ENCODE data around the gene KCNC1.

Gene KCNC1

DNA sequence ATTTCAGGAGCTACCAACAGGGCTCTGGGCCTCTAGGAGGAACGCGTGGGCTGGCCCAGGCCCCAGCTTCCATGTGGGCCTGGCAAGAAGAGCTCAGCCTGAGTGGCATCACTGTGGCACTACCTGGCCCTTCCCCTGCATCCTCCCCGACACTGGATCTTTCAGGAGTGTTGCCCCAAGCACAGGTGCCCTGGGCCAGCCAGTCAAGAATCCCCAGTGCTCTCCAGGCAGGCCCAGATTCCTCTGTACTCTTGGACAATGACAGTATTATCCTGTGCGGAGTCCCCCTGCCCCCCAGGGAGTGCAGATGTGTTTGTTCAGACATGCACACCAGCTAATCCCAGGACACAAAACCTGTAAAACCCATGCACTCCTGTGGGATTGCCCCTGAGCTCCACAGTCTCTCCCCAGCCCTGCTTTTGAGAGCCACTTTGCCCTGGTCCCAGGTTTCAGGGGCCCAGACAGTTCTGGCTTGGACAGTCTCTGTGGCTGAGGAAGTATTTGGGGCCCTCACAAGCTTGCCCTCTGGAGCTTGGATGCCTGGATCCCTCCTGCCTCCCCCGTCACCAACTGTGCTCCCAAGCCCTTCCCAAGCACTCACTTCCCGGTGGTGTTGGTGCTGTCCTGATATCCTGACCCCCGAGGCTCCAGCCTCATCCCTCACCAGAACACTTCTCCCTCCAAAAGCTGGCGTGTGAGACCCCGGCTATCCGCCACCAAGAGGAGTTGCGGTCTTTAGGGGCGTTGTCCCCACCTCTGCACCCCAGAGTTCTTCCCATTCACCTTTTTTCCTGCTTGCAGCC, 39.9 kb downstream of the KCNC1 start:
- no peak for DNase-seq (ENCODE audit: low spot score)

DNA sequence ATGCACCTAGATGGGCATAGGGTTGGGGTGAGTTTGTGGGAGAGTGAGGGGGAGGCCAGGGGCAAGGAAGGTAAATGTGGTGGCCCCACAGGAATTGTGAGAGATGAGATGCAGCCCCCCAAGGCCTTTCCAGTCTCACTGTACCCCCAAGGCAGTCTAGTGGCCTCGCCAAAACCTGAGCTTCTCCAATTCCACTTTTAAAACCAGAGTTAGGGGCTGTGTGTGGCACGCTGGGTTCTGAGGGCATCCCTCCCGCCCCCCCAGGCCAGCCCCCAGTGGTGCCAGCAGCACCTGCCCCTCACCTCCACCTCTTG, 40.4 kb downstream of the KCNC1 start:
- DNase-seq (ENCODE audit: low spot score): no peak

DNA sequence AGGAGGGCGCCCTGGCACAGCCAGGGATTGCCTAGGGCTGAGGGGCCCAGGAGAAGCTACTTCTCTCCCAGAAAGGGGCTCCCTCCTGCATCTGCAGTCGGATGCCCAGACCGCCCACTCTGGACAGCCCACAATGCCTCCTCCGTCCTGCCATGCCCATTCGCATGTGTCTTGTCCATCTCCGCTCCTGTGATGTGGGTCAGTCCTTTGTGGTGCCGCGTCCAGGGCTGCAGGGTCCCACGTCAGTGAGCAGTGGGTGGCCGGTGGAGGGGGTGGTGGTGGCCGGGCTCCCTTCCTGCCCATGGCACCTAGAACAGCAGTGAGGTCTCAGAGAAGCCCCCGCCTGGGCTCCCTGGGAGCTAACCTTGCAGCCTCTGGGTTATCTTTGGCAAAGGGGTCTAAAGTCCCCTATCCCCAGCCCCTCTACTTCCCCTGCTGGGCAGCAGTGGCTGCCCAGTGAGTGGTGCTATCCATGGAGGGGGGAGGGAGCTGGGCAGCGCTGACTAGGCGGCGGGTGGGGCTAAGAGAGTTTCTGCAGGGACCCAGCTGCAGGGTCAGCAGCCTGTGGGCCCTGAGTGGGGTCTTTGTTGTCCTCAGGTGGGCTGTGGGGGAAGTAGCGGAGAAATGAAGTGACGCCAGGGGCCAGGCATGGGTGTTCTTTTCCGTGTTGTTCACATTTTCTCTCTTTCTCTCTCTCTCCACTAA, 41.1 kb downstream of the KCNC1 start:
- DNase-seq (ENCODE audit: low spot score): no peak

DNA sequence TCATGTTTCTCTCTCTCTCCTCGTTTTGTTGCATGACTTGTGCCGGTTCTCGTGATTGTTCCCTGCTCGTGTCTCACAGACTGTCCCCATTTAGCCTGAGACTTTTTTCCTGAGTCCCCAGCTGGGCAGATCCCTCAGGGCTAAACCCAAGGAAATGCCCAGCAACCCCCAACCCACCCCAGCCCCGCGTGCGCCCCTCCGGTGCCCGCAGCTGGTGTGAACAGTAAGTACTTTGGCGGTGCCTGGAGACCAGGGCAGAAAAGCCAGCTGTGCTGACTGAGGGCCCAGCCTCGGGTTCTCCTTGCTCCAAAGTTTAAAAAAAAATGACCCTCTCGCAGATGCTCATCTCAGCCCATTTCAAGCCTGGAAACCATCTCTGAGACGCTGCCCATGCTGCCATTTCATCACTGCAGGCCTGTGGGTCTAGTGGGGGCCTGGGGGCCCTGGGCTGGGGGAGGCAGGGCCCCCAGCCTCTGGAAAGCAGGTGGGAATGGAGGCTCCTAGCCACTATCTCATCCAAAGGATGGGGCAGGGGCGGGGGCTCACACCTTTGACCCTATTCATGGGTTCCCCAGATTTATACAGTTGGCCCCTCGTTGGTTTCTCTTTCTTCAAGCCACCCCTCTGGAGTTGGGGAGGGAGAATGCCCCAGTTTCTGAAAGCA, 41.8 kb downstream of the KCNC1 start:
- DNase-seq (ENCODE audit: low spot score): no peak

DNA sequence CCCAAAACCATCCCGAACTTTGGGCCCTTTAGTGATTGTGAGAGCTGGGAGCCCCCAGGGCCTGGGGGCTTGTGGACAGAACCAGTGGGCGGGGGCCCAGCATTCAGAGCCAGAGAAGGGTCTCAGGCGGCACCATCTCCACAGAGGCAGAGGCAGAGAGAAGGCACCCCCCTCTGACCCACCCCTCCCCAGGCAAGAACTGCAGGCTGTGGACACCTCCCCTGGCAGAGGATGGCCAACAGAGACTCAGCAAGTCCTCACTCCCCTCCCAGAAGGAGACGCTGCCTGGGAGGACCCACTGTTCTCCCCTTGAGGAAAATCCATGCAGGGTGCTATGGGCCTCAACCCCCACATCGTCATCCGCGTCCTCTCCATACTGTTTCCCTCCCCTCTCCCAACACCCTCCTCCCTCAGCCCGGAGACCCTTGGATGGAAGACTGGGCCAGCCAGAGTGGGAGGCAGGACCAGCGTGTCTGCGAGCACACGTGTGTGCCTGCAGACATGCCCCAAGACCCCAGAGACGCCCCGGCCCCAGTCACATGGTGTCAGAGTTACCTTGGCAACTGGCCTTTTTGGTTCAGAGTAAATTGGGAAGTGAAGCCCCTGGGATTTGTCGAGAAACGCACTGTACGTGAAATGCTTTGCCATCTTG, 42.6 kb downstream of the KCNC1 start:
- DNase-seq (ENCODE audit: low spot score): no peak

DNA sequence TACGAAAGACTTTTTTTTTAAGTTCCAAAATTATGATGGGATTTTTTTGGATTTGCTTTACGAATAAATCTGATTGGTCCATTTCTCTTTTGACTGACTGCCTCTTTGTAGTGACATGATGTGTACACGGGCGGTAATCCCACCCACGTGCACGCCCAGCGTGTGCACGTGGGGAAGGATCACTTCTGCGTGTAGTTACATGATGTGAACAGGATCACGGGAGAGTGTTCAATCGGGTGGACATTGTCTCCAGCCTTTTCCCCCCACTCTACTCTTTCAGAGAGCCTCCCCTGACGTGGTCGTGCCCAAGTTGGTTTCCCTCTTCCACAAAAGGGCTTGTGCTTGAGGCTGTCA, 43.1 kb downstream of the KCNC1 start:
- DNase-seq (ENCODE audit: low spot score): no peak

DNA sequence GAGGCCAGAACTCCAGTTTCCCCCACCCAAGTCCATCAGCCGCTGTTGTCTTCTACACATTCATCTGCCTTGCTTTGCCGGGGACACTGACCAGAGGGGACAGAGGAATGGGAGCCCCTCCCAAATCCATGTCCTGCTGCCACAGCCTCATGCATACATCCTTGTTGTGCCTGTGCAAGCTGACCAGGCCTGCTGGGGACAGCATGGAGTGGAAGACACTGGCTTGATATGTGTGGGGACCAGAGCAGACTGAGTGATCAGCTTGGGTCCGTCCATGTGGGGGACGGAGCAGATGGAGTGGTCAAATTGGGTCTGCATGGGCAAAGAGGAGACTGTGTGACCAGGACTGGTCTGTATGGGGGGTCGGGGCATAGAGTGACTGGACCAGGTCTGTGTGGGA, 43.8 kb downstream of the KCNC1 start:
- DNase-seq (ENCODE audit: low spot score): no peak

DNA sequence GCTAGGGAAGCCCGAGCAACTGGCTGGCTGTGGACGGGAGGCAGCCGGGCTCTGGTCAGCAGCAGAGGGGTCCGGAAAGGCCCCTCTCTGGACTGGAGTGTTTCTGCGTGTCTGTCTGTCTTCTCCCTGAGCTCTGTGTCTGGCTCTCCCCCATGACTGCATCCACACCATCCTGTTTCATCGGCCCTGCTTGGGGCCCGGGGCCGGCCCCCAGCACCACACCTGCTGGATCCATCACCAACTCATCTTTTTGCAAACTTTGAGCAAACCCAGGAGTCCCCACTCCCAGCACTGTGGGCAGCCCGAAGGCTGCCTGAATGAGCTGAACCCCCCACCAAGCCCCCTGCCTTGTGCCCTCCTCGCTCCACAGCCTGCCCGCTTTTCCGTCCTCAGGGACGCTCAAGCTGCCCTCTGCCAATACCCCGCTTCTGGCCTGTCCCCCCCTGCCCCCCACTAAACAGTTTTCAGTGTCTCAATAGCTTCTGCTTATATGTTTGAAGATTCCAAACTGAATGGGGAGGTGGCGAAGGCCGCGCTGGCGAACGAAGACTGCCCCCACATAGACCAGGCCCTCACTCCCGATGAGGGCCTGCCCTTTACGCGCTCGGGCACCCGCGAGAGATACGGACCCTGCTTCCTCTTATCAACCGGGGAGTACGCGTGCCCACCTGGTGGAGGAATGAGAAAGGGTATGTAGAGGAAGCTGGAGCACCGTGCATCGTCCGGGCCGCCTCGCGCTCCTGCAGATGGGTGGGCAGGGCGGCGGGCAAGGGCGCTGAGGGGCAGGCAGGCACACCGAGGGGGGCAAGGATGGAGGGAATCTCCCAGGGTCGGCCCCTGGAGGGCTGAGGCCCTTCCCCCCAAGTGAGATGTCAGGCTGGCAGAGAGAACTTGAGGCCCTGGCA, 44.6 kb downstream of the KCNC1 start:
- DNase-seq (ENCODE audit: low spot score): no peak

DNA sequence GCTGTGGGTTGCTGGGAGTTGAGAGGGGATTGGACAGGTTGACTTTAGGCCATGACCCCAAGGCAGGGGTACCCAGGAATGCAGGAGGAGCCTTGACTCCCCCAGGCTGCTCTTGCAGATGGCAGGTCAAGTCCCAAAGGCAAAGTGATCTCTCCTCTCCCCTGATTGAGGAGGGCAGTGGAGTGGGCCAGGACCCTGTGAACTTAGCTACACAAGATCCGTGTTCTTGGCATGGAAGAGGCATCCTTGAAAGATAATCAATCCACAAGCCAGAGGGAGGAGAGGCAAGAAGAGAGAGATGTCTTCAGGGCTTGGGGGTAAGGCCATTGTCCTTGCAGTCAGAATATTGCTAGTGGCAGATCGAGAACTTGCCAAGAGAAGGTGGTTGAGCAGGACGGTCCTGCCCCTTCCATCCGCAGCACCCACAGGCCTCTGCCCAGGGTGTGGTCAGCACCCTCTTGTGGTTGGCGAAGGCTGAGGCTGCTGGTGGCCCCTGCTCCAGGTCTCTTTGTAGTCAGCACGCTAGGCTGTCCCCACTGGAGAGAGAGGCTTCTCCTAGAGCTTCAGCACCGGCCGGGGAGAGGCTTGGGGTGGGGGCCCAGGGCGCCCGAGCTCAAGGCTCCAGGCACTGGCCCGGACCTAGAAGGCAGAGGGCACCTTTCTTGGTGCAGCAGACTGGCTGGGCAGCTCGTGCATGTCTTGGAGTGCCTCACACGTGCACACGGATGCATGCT, 45.4 kb downstream of the KCNC1 start:
- no peak for DNase-seq (ENCODE audit: low spot score)

DNA sequence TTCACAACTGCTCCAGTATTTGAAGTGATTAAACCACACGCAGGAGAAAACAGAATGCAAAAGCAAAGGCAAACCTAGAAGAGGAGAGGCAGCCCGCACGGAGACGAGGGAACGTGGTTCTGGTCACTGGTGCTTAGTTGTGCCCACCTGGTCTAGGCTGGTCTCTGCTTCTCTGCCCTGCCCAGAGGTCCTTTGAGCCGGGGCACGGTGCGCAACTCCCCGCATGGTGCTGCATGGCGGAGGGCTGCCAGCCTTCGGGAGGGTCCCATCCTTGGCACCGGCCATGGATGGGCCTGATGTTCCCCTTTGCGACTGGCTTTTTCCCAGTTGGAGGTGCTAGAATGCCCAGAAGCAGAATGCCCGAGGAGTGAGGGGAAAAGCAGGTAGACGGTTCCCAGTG, 46.1 kb downstream of the KCNC1 start:
- DNase-seq (ENCODE audit: low spot score): no peak

DNA sequence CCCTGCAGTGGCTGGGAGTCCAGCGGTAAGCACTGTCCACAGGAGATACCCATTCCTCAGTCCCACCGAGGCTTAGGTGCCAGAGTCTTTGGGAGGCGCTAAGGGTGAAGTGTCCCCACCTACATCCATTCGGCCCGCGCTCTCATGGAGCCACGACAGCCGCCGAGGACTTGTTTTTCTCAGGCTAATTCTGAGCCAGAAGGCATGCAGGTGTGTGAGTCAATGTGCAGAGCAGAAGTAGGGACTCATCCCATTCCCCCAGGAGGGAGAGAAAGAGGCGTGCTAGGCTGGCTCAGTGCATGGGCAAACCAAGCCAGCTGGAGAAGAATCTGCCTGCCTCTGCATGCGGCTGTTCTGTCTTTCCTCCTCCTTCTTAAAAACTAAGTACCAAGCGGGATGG, 46.6 kb downstream of the KCNC1 start:
- no peak for DNase-seq (ENCODE audit: low spot score)

DNA sequence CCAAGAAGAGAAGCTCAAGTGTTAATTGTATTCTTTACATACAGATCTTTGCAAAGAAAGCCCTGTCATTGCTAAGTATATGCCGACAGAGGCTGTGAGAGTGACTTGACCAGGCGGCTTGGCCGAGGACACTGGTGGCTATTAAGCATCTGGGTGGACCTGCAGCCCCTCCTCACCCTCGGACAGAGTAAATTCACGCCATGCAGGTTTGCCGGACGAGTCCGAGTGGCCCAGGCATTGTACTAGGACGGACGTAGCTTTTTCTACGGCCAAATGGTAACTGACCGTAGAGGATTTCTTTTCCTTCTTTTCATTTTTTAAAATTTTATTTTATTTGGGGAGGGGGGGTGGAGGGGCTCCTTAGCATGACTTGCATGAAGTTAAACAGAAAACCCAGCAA, 47.0 kb downstream of the KCNC1 start:
- no peak for DNase-seq (ENCODE audit: low spot score)

DNA sequence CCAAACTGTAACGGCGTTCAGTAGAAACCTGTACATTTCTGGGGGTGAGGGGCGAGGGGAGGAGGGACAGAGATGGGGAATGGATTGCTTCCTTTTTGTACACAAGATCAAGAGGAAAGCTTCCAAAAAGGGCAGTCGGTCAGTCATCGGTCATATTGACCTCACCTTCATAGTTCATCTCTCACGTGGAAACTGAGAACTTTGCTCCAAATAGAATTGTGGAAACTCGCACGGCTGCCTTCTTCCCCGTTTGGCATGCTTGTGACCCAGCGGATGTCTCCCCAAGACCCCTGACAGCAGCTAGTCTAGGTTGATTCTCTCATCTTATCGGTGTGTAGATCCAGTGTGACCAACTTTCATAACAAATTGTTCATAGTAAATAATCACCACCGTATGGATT, 47.6 kb downstream of the KCNC1 start:
- DNase-seq (ENCODE audit: low spot score): no peak

DNA sequence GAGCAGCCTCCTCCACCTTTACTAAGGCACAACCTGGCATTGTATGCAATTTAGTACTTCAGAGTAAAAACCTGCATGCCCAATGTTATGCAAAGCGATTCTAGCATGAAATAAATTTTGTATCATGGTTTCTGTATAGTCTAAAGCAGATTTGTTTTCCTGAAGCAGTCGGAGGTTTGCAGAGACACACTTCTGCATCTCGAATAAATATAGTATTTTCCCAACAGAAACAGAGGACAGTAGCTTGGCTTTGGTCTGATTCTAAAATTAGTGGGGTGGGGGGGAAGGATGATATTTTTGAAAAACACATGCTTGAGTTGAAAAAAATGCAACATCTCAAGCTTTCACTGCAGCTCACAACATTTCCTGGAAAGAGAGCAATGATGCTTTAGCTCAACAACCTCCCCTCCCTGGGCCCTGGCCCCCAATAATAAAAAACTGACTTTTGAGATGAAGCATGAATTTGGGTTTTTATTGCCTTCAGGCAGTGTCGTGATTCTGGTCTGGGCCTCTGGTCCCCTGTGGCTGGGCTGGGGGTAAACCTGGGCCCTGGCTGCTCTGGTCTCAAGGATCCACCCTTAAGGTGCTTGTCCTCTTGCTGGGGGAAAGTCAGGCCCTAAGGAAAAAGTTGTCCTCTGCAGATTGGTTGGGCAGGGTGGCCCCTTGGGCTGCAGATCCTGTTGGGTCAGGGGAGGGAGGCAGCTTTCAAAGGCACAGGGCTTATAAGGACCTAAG, 48.2 kb downstream of the KCNC1 start:
- DNase-seq (ENCODE audit: low spot score): no peak

DNA sequence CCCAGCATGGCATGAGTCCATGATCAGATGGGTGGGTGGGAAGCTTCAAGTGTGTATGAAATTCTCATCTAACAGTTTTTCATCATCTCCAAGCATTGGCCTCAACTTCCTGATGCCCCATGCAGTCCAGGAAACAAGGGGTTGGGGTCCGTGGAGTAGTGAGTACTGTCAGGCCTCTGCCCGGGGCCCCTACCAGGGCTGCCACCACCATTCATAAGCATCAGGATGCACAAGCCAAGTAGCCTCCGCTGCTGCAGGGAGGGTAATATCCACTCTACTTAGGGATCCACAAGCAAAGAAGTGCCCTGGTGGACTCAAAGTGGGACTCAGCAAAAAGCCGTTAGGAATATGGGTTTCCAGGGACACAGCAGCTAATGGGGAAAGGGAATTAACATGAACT, 49.3 kb downstream of the KCNC1 start:
- no peak for DNase-seq (ENCODE audit: low spot score)

DNA sequence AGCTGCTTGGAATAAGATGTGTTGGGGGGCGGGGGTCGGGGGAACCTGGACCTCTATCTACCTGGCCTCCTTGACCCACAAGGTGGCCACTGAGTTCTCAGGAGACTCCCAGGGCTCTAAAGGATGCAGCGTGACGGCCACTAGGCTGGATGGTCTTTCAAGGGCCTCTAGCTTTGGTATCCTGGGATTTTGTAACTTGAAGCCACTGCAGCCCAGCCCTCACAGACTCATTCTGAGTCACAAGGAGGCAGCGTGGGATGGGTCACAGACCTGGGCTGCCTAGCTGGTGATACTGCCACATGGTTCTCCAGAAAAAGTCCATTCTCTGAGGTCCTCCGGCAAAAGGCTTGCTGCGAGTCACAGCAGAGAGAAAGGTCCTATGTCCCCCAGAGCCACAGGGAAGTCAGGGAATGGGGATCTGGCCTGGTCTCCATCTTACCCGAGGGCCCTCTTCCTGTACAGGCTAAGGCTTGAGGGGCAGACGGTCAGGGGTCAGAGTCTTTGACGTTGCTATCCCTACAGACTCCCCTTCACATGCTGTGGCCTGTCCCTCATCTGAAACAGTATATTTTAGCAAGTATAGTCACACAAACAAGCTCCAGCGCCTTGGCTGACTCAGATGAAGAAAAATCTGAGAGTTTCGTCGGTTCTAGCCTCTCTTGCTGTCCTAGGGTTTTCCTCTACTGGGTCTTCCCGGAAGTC, 52.4 kb downstream of the KCNC1 start:
- peak; percentile 62 for DNase-seq (ENCODE audit: low spot score)

DNA sequence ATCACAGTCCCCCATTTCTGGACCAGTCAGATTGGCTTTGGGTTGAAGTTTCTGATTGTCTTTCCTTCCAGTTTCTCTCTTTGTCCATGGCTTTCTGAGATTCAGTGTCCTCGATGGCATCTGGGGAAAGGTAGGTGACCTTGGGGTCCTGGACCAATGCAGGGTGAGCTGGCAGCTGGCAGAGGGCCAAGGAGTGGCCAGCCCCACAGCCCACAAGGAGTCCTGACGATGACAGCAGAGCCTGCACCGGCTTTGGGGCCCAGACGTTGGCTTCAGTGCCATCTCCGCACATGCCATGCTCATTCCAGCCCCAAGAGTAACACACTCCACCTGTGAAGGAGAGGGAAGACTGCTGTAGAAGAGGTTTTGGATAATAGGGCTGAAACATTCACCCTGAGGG, 53.5 kb downstream of the KCNC1 start:
- DNase-seq (ENCODE audit: low spot score): no peak

DNA sequence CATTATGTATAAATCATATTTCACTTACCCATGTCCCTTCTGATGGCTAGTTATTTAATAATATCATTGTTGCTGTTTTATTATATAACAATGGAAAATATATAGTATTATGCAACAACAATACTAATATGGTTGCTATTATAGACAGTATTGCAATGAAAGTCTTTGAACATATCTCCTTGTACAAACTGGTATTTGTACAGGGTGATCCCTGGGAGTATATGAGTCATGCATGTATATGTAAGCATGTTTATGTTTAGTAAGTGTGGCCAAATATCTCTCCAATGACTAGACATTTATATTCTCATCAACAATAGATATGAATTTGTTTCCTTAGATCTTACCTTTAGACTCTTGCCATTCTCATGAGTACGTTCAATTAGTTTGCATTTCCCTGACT, 55.9 kb downstream of the KCNC1 start:
- DNase-seq (ENCODE audit: low spot score): no peak

DNA sequence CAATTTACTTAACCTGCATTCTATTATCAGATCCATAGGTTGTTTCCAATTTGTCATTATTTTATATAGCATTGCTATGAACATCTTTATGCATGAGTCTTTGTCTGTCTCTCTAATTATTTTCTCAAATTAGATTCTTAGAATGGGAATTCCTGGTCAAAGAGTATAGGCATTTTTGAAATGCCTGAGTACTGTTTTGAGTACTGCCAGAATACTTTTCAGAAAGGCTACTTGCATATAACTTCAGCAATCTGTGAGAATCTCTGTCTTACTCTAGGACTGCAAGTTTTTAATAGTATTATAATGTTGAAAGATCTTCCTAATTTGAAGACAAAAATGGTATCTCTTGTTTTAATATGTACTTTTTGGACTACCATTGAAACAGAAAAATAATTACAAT, 56.6 kb downstream of the KCNC1 start:
- DNase-seq (ENCODE audit: low spot score): no peak

DNA sequence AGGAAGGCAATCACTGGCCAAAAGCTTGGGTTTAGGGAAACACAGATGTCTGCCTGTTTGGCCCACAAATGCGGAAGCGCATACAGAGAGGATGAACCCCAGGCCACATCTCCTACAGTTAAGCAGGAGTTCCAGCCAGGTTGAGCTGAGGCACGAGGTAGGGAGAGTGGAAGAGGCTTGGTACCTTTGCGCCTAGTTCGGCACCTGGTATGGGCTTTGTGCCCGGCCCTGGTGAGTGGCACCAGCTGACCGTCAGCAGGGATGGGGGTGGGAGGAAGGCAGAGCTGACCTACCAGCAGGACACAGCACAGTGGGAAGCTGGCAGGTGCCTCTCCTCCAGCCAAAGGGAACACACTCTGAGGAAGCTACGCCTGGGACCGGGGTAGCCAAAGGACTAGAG, 57.6 kb downstream of the KCNC1 start:
- DNase-seq (ENCODE audit: low spot score): no peak
